Smooth muscle cell (in vitro differentiated cells): ENCODE data around the gene DEAF1. TPM values are rescaled to one million over a fixed set of nuclear protein-coding genes. Genes with fewer than 3 reads are reported as not detected.

Experiments used
- DNase-seq: peaks from one replicate; lab custom pipeline; 2025; ENCODE audit not compliant: unreplicated experiment; lab: John Stamatoyannopoulos, UW
- H2AFZ ChIP-seq: fragments of 200-600 bp; sonication (generic); 2 replicates; pipeline ENCODE4 v1.6.0; 2016; ENCODE audit warnings: antibody characterized with exemption, low read depth, mild to moderate bottlenecking
- H3F3A ChIP-seq: fragments of 200-600 bp; sonication (generic); 2 replicates; pipeline ENCODE4 v1.6.0; 2017; ENCODE audit warnings: antibody characterized with exemption, low read depth
- H3K27ac ChIP-seq: fragments of 200-600 bp; sonication (generic); 2 replicates; pipeline ENCODE4 v1.5.1; 2016; ENCODE audit warnings: low read depth, mild to moderate bottlenecking
- H3K27me3 ChIP-seq: fragments of 200-600 bp; sonication (generic); 2 replicates; pipeline ENCODE4 v1.6.1; 2016; ENCODE audit warnings: low read depth, mild to moderate bottlenecking
- H3K36me3 ChIP-seq: fragments of 200-600 bp; sonication (generic); 2 replicates; pipeline ENCODE4 v1.5.1; 2016; ENCODE audit warnings: low read depth
- H3K4me1 ChIP-seq: fragments of 200-600 bp; sonication (generic); 2 replicates; pipeline ENCODE4 v1.5.1; 2016; ENCODE audit warnings: low read depth
- H3K4me2 ChIP-seq: fragments of 200-600 bp; sonication (generic); 2 replicates; pipeline ENCODE4 v1.6.0; 2016; ENCODE audit warnings: mild to moderate bottlenecking
- H3K4me3 ChIP-seq: fragments of 200-600 bp; sonication (generic); 2 replicates; pipeline ENCODE4 v1.5.1; 2016; ENCODE audit warnings: mild to moderate bottlenecking
- H3K79me2 ChIP-seq: fragments of 200-600 bp; sonication (generic); 2 replicates; pipeline ENCODE4 v1.6.0; 2016; ENCODE audit warnings: low read depth, mild to moderate bottlenecking
- H3K9ac ChIP-seq: fragments of 200-600 bp; sonication (generic); 2 replicates; pipeline ENCODE4 v1.6.0; 2016; ENCODE audit warnings: low read depth
- H3K9me3 ChIP-seq: fragments of 200-600 bp; sonication (generic); replicated peaks from 2 replicates; pipeline ENCODE4 v1.5.1; 2016; ENCODE audit warnings: low read depth
- H4K20me1 ChIP-seq: fragments of 200-600 bp; sonication (generic); 2 replicates; pipeline ENCODE4 v1.6.0; 2016; ENCODE audit warnings: low read depth
- CTCF ChIP-seq: fragments of 200-600 bp; sonication (generic); IDR thresholded peaks from 2 replicates; pipeline ENCODE4 v1.5.1; 2017; ENCODE audit warnings: borderline replicate concordance, mild to moderate bottlenecking, antibody characterized with exemption; ENCODE audit not compliant: insufficient read depth, poor library complexity, severe bottlenecking
- WGBS: methylation state at CpG from one replicate; pipeline ENCODE4 v1.1.7; 2016; ENCODE audit warnings: low lambda C conversion rate; 5-methylcytosine and 5-hydroxymethylcytosine counted together
- polyA plus RNA-seq: library from polyadenylated mRNA; unstranded; fragments of >200 nt; fragmentation: Nextera tagmentation; extraction: Ambion mirVana; gene quantifications from 2 replicates; pipeline ENCODE4 v1.2.1, GENCODE V29; 2016
- total RNA-seq: library from RNA; depleted of rRNA; stranded (reverse); fragments of >200 nt; gene quantifications from 2 replicates; pipeline ENCODE4 v1.2.3, GENCODE V29; 2014

Gene DEAF1
- total and polyA plus RNA-seq, 2 experiments from 2014 or later: 18.7 to 39.2 TPM

- Histone ChIP-seq H3K36me3 (no peaks in the 10 kb centered on the region), H3K4me3 (no peak overlapping the region), H2AFZ (no peak overlapping the region), H3K4me1 (no peaks in the 10 kb centered on the region), H3K27me3 (no peaks in the 10 kb centered on the region), H3F3A (no peaks in the 10 kb centered on the region), H3K4me2 (no peak overlapping the region), H3K27ac (no peak overlapping the region), H3K79me2 (no peaks in the 10 kb centered on the region), H3K9me3 (no peaks in the 10 kb centered on the region), H3K9ac (no peak overlapping the region), H4K20me1 (peaks cover 54% of the 10 kb centered on the region)
- DNase-seq: no peak
- TF ChIP-seq CTCF: no peak
- WGBS: 96% methylated on average over 16 of the region's 16 CpGs
Observed at GRCh38 chr11:659532-660085, 35.4 kb downstream of the DEAF1 start.

- H3K36me3 ChIP-seq: no peaks in the 10 kb centered on the region
- H3K4me1 ChIP-seq: no peaks in the 10 kb centered on the region
- H3K9ac ChIP-seq: no peak overlapping the region
- H3K79me2 ChIP-seq: no peaks in the 10 kb centered on the region
- peaks cover 45% of the 10 kb centered on the region for H4K20me1 ChIP-seq
- DNase-seq: no peak
- no peaks in the 10 kb centered on the region for H3K9me3 ChIP-seq
- TF ChIP-seq CTCF: no peak
- no peak overlapping the region for H3K27ac ChIP-seq
- 97% methylated on average over 14 of the region's 14 CpGs for WGBS
- no peak overlapping the region for H2AFZ ChIP-seq
- H3K4me2 ChIP-seq: no peak overlapping the region
- no peaks in the 10 kb centered on the region for H3F3A ChIP-seq
- H3K4me3 ChIP-seq: no peak overlapping the region
- no peaks in the 10 kb centered on the region for H3K27me3 ChIP-seq
Observed at GRCh38 chr11:657691-658126, 37.3 kb downstream of the DEAF1 start.

- Histone ChIP-seq H3K4me2 (no peak overlapping the region), H3K9ac (no peak overlapping the region), H3K27me3 (no peaks in the 10 kb centered on the region), H3K36me3 (no peaks in the 10 kb centered on the region), H3K4me3 (no peak overlapping the region), H3K9me3 (no peaks in the 10 kb centered on the region), H3K4me1 (no peaks in the 10 kb centered on the region), H2AFZ (no peak overlapping the region), H3K27ac (no peak overlapping the region), H3F3A (no peaks in the 10 kb centered on the region), H3K79me2 (no peaks in the 10 kb centered on the region), H4K20me1 (peaks cover 37% of the 10 kb centered on the region)
- no peak for TF ChIP-seq CTCF
- 92% methylated on average over 7 of the region's 7 CpGs for WGBS
- DNase-seq: no peak
Observed at GRCh38 chr11:656866-657265, 38.2 kb downstream of the DEAF1 start.

GRCh38 chr11:656426-656825, 38.6 kb downstream of the DEAF1 start:
- 97% methylated on average over 14 of the region's 14 CpGs for WGBS
- Histone ChIP-seq H2AFZ (no peak overlapping the region), H3K4me2 (no peak overlapping the region), H3K36me3 (no peaks in the 10 kb centered on the region), H3F3A (no peaks in the 10 kb centered on the region), H3K27me3 (no peaks in the 10 kb centered on the region), H3K9ac (no peak overlapping the region), H3K9me3 (no peaks in the 10 kb centered on the region), H3K4me3 (no peak overlapping the region), H4K20me1 (peaks cover 32% of the 10 kb centered on the region), H3K4me1 (no peaks in the 10 kb centered on the region), H3K27ac (no peak overlapping the region), H3K79me2 (no peaks in the 10 kb centered on the region)
- no peak for DNase-seq
- no peak for TF ChIP-seq CTCF
